HEK293 (cell line): ENCODE data around the gene MC5R.

Experiments used
- CTCF ChIA-PET: fragments of 350-600 bp; formaldehyde crosslinking; extraction: SDS; loops from one replicate; lab custom pipeline; 2021; ENCODE audit warnings: antibody characterized with exemption; lab: Yijun Ruan, JAX
- POLR2A ChIA-PET: fragments of 300-600 bp; formaldehyde crosslinking; extraction: SDS; loops from one replicate; lab custom pipeline; 2020; ENCODE audit warnings: antibody characterized with exemption, inconsistent platforms; lab: Yijun Ruan, JAX
- H3K27ac ChIP-seq: fragments of 200-500 bp; sonication (Bioruptor generic); 2 replicates; pipeline ENCODE4 v1.5.1; 2014; ENCODE audit warnings: low read depth, low read length, control low read depth, inconsistent platforms; ENCODE audit errors: extremely low read depth
- H3K36me3 ChIP-seq, 2 experiments: fragments of 200-500 bp in 1 of 2; sonication (Bioruptor generic) in 1 of 2; 1 replicate in 1 of 2; 2 replicates in 1 of 2; pipeline ENCODE4 v1.5.1; 2014 to 2017; ENCODE audit warnings: inconsistent platforms in 2 of 2, low read length in 2 of 2; ENCODE audit not compliant: control insufficient read depth in 2 of 2, insufficient read depth in 1 of 2
- H3K4me1 ChIP-seq: fragments of 200-500 bp; sonication (Bioruptor generic); 2 replicates; pipeline ENCODE4 v1.5.1; 2014; ENCODE audit warnings: mild to moderate bottlenecking, low read length, inconsistent platforms; ENCODE audit not compliant: control insufficient read depth, insufficient read depth
- H3K4me3 ChIP-seq: 2 replicates; pipeline ENCODE4 v1.5.1; 2011; ENCODE audit warnings: low read depth, mild to moderate bottlenecking, control low read depth, low read length, moderate library complexity
- H3K9me3 ChIP-seq: fragments of 200-500 bp; sonication (Bioruptor generic); 2 replicates; pipeline ENCODE4 v1.5.1; 2014; ENCODE audit warnings: low read depth, low read length, inconsistent platforms; ENCODE audit not compliant: control insufficient read depth, insufficient read depth
- ATF2 ChIP-seq: fragments of 450-650 bp; formaldehyde crosslinking; IDR thresholded peaks from 2 replicates; pipeline ENCODE4 v1.5.1; 2016; ENCODE audit warnings: missing biosample characterization, missing genetic modification characterization, low read depth
- BCL6B ChIP-seq: fragments of 450-650 bp; formaldehyde crosslinking; IDR thresholded peaks from 2 replicates; pipeline ENCODE4 v1.5.1; 2017; ENCODE audit warnings: missing biosample characterization, missing genetic modification characterization
- GLI4 ChIP-seq: fragments of 450-650 bp; formaldehyde crosslinking; IDR thresholded peaks from 2 replicates; pipeline ENCODE4 v1.5.1; 2016; ENCODE audit warnings: missing biosample characterization, missing genetic modification characterization
- OSR2 ChIP-seq: fragments of 450-650 bp; formaldehyde crosslinking; IDR thresholded peaks from 2 replicates; pipeline ENCODE4 v1.5.1; 2016; ENCODE audit warnings: missing biosample characterization, missing genetic modification characterization
- OVOL3 ChIP-seq: fragments of 450-650 bp; formaldehyde crosslinking; IDR thresholded peaks from 2 replicates; pipeline ENCODE4 v1.5.1; 2016; ENCODE audit warnings: missing biosample characterization, missing genetic modification characterization
- SETDB1 ChIP-seq: IDR thresholded peaks from one replicate; pipeline ENCODE4 v1.6.1; 2017; ENCODE audit warnings: mild to moderate bottlenecking, low read length, moderate library complexity, mixed read lengths; ENCODE audit not compliant: insufficient read length
- YY2 ChIP-seq: fragments of 450-650 bp; formaldehyde crosslinking; IDR thresholded peaks from 2 replicates; pipeline ENCODE4 v1.5.1; 2016; ENCODE audit warnings: missing biosample characterization, missing genetic modification characterization
- ZEB2 ChIP-seq: fragments of 450-650 bp; formaldehyde crosslinking; IDR thresholded peaks from 2 replicates; pipeline ENCODE4 v1.5.1; 2016; ENCODE audit warnings: missing biosample characterization, missing genetic modification characterization
- ZFP37 ChIP-seq: fragments of 450-650 bp; formaldehyde crosslinking; IDR thresholded peaks from 2 replicates; pipeline ENCODE4 v1.5.1; 2016; ENCODE audit warnings: missing biosample characterization, missing genetic modification characterization
- ZIC2 ChIP-seq: fragments of 450-650 bp; formaldehyde crosslinking; IDR thresholded peaks from 2 replicates; pipeline ENCODE4 v1.5.1; 2016; ENCODE audit warnings: missing biosample characterization, missing genetic modification characterization
- ZNF10 ChIP-seq: fragments of 450-650 bp; formaldehyde crosslinking; IDR thresholded peaks from 2 replicates; pipeline ENCODE4 v1.5.1; 2017; ENCODE audit warnings: missing biosample characterization, missing genetic modification characterization
- ZNF121 ChIP-seq: fragments of 450-650 bp; formaldehyde crosslinking; IDR thresholded peaks from 2 replicates; pipeline ENCODE4 v1.5.1; 2016; ENCODE audit warnings: missing biosample characterization, missing genetic modification characterization
- ZNF184 ChIP-seq: fragments of 450-650 bp; IDR thresholded peaks from 2 replicates; pipeline ENCODE4 v1.5.1; 2018; ENCODE audit warnings: missing biosample characterization, mild to moderate bottlenecking, missing genetic modification characterization
- ZNF202 ChIP-seq: fragments of 450-650 bp; formaldehyde crosslinking; IDR thresholded peaks from 2 replicates; pipeline ENCODE4 v1.5.1; 2016; ENCODE audit warnings: missing biosample characterization, missing genetic modification characterization, borderline replicate concordance
- ZNF211 ChIP-seq: fragments of 450-650 bp; formaldehyde crosslinking; IDR thresholded peaks from 2 replicates; pipeline ENCODE4 v1.5.1; 2016; ENCODE audit warnings: low read depth, missing biosample characterization, missing genetic modification characterization
- ZNF24 ChIP-seq: fragments of 450-650 bp; formaldehyde crosslinking; IDR thresholded peaks from 2 replicates; pipeline ENCODE4 v1.5.1; 2016; ENCODE audit warnings: missing biosample characterization, missing genetic modification characterization
- ZNF362 ChIP-seq: fragments of 450-650 bp; formaldehyde crosslinking; IDR thresholded peaks from 2 replicates; pipeline ENCODE4 v1.5.1; 2016; ENCODE audit warnings: missing biosample characterization, missing genetic modification characterization
- ZNF366 ChIP-seq: fragments of 450-650 bp; formaldehyde crosslinking; conservative IDR thresholded peaks from 2 replicates; pipeline ENCODE4 v1.5.1; 2016; ENCODE audit warnings: missing biosample characterization, missing genetic modification characterization
- ZNF391 ChIP-seq: fragments of 450-650 bp; formaldehyde crosslinking; IDR thresholded peaks from 2 replicates; pipeline ENCODE4 v1.5.1; 2016; ENCODE audit warnings: low read depth, missing biosample characterization, missing genetic modification characterization, borderline replicate concordance
- ZNF394 ChIP-seq: fragments of 450-650 bp; formaldehyde crosslinking; IDR thresholded peaks from 2 replicates; pipeline ENCODE4 v1.5.1; 2016; ENCODE audit warnings: missing biosample characterization, missing genetic modification characterization, mild to moderate bottlenecking, moderate library complexity, borderline replicate concordance
- ZNF433 ChIP-seq: fragments of 450-650 bp; formaldehyde crosslinking; IDR thresholded peaks from 2 replicates; pipeline ENCODE4 v1.5.1; 2016; ENCODE audit warnings: missing biosample characterization, missing genetic modification characterization, low read depth
- ZNF449 ChIP-seq: fragments of 450-650 bp; formaldehyde crosslinking; IDR thresholded peaks from 2 replicates; pipeline ENCODE4 v1.5.1; 2017; ENCODE audit warnings: missing biosample characterization, mild to moderate bottlenecking, missing genetic modification characterization, moderate library complexity
- ZNF580 ChIP-seq: fragments of 450-650 bp; formaldehyde crosslinking; IDR thresholded peaks from 2 replicates; pipeline ENCODE4 v1.5.1; 2016; ENCODE audit warnings: missing biosample characterization, missing genetic modification characterization
- ZNF596 ChIP-seq: fragments of 450-650 bp; IDR thresholded peaks from 2 replicates; pipeline ENCODE4 v1.5.0; 2018; ENCODE audit warnings: missing biosample characterization, mild to moderate bottlenecking, missing genetic modification characterization, moderate library complexity
- ZNF658 ChIP-seq: fragments of 450-650 bp; formaldehyde crosslinking; IDR thresholded peaks from 2 replicates; pipeline ENCODE4; 2016; ENCODE audit warnings: missing biosample characterization, missing genetic modification characterization
- ZNF660 ChIP-seq: fragments of 450-650 bp; IDR thresholded peaks from 2 replicates; pipeline ENCODE4 v1.5.1; 2018; ENCODE audit warnings: missing biosample characterization, mild to moderate bottlenecking, missing genetic modification characterization
- ZNF792 ChIP-seq: fragments of 450-650 bp; formaldehyde crosslinking; IDR thresholded peaks from 2 replicates; pipeline ENCODE4 v1.5.1; 2016; ENCODE audit warnings: missing biosample characterization, missing genetic modification characterization
- ZXDB ChIP-seq: fragments of 450-650 bp; formaldehyde crosslinking; IDR thresholded peaks from 2 replicates; pipeline ENCODE4 v1.5.1; 2016; ENCODE audit warnings: missing biosample characterization, missing genetic modification characterization
- TF ChIP-seq, protein P1 (sequence below): IDR thresholded peaks from 2 replicates; pipeline ENCODE4 v1.6.1; 2011; ENCODE audit warnings: mild to moderate bottlenecking, low read depth, low read length, borderline replicate concordance

Gene MC5R

DNA sequence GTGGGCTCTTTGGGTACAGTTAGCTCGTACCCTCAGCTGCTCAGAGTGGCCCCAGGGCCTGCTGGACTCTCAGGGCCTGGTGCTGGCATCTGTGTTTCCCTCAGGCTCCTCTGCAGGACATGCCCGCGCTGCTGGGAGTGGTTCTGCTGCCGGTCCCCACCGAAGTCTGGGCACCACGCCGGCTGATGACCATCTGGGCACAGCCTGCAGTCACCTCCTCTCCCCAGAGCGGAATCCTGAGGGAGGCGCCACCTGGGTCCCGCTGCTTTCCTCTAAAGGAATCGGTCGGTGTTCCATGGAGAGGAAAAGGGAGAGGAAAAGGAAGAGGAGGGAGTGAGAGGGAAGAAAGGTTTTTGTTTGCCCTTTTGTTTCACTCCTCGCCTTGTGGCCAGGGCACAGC is 47.8 kb downstream of the MC5R start (continued):
- no peak for TF ChIP-seq ZNF394 (tag by site-specific recombination)
- TF ChIP-seq, all 188 proteins: peak for 0

- H3K4me3 ChIP-seq, result no peak overlapping the region
- POLR2A ChIA-PET, result no interaction called here
- no peak overlapping the region for H3K27ac ChIP-seq
- no peaks in the 10 kb centered on the region for H3K36me3 ChIP-seq
- H3K9me3 ChIP-seq, result no peaks in the 10 kb centered on the region
- CTCF ChIA-PET, result interaction anchor here (0.6 kb wide), 1 partner anchor 59 kb away, joined by 4 read pairs; no protein-coding TSS in a partner anchor
- H3K4me1 ChIP-seq, result no peaks in the 10 kb centered on the region
- no peak for TF ChIP-seq ZNF121 (tag by site-specific recombination)
- TF ChIP-seq ZNF211 (tag by site-specific recombination), result no peak
- TF ChIP-seq ATF2, result no peak
- TF ChIP-seq ZNF202 (tag by site-specific recombination), result no peak
- TF ChIP-seq ZNF10 (tag by site-specific recombination), result no peak
- no peak for TF ChIP-seq ZNF24 (tag by site-specific recombination)
- no peak for TF ChIP-seq ZNF184 (tag by site-specific recombination)
- TF ChIP-seq ZNF362 (tag by site-specific recombination), result no peak
- TF ChIP-seq ZNF660, result no peak
- no peak for TF ChIP-seq OVOL3
- TF ChIP-seq ZNF658 (tag by site-specific recombination), result no peak
- no peak for TF ChIP-seq ZNF580
- TF ChIP-seq ZNF391, result no peak
- no peak for TF ChIP-seq ZNF792 (tag by site-specific recombination)
- no peak for TF ChIP-seq GLI4 (tag by site-specific recombination)
- TF ChIP-seq ZFP37, result no peak
These were observed 48.4 kb downstream of the MC5R start for GRCh38 chr18:13872373-13872772.

- Histone ChIP-seq H3K27ac (no peak overlapping the region), H3K9me3 (no peaks in the 10 kb centered on the region), H3K4me1 (no peaks in the 10 kb centered on the region), H3K36me3 (no peaks in the 10 kb centered on the region), H3K4me3 (no peak overlapping the region)
- ChIA-PET POLR2A (no interaction called here), CTCF (no interaction called here)
- TF ChIP-seq ZIC2 (no peak), ZNF366 (tag by site-specific recombination) (no peak), ZEB2 (no peak), ZNF433 (tag by site-specific recombination) (no peak), ZNF449 (tag by site-specific recombination) (no peak), OSR2 (no peak), SETDB1 (no peak), GLI4 (tag by site-specific recombination) (no peak), ZXDB (tag by site-specific recombination) (no peak), ZNF596 (tag by site-specific recombination) (no peak), BCL6B (tag by site-specific recombination) (no peak), YY2 (tag by site-specific recombination) (no peak)
- TF ChIP-seq, protein P1, sequence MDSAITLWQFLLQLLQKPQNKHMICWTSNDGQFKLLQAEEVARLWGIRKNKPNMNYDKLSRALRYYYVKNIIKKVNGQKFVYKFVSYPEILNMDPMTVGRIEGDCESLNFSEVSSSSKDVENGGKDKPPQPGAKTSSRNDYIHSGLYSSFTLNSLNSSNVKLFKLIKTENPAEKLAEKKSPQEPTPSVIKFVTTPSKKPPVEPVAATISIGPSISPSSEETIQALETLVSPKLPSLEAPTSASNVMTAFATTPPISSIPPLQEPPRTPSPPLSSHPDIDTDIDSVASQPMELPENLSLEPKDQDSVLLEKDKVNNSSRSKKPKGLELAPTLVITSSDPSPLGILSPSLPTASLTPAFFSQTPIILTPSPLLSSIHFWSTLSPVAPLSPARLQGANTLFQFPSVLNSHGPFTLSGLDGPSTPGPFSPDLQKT, result no peak
These were observed 49.0 kb downstream of the MC5R start for GRCh38 chr18:13872932-13873331.
